HG02678 (cell line): ENCODE measurements around the gene ABCB6.
"Not testable (repeated sequence)": the region's sequence is repeated elsewhere in the genome, so short reads cannot be mapped to it uniquely, and the experiment has no call there.

ENCODE experiments used
- ATAC-seq: cut with Tn5 transposase; IDR thresholded peaks from one replicate; pipeline ENCODE4 v1.9.1; 2021; ENCODE audit warnings: mild to moderate bottlenecking, moderate library complexity; ENCODE audit not compliant: unreplicated experiment

Gene ABCB6

DNA sequence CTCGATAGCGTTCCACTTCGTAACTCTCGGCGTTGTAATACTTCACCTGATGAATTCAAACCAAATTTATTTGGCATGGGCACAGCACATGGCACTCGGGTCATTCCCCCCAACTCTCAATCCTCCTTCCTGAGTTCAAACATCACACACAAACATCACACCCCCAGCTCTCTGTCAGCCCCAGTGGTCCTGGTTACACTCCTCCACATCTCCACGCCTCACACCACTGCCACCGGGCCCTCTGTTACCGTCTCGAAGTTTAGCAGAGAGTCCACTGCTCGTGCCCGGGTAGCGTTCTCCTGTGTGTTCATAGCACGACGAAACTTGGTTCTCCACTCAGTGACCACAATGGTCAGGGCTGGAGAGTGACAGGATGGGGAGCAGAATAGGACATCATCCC lies 4.6 kb downstream of the ABCB6 start:
- ATAC-seq: no peak

DNA sequence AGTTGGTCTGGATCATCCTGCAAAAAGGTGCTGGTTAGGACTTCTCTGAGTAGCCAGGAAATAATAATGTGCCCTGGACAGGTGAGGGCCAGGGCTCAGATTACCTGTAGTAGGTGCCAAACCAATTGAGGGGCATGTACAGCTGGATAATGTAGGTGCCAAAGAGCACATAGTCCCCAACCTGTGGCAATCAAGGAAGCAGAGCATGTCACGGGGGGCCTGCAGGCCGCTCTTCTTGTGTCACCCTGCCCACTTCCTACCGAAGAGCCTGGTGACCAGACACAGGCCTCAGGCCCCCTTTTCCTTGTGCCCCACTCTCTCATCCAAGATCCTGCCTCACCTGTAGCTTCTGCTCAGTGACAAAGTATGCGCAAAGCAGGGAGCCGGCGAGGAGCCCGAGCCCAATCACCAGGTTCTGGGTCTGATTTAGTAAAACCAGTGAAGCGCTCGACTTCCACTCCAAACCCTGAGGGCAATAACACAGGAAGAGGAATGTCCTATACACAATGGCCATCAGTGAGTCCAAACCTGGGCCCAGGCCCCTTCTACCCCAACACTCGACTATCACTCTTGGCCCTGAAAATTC lies 5.2 kb downstream of the ABCB6 start:
- ATAC-seq: no peak

DNA sequence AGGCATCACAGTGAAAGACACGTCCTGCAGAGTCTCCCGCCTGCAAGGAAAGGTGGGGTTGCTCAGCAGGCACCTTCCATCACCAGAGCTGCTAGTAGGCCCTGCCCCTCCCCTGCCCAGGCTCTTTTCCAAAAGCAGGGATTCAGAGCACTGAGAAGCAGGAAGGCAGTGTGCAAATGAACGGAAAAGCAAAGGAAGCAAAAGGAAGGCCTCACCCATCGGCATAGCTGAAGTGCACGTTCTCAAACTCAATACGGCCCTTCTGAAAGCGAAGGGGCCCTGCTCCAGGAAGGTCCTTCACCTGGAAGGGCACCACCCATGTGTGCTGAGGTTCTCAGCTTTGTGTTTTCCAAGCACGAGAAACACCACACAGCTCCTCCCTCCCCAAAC lies 5.7 kb downstream of the ABCB6 start:
- no peak for ATAC-seq

DNA sequence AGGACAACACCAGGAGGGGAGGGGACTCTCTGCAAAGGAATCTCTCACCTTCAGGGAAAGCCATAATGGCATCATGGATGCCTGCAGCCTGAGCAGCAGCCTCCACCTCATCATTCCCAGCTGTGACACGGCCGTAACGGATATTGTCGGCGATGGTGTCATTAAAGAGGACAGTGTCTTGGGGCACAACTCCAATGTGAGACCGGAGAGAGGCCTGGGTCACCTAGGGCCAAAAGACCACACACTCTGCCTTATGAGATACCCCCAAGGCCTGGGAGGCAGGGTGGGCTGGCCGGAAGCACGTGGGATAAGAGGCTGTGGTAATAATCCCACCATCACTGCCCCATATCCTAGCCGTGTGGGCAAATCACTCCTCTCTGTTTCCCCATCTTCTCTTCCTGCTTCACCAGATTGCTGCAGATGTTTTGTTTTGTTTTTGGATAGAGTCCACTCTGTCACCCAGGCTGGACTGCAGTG lies 7.8 kb downstream of the ABCB6 start:
- ATAC-seq: no peak

DNA sequence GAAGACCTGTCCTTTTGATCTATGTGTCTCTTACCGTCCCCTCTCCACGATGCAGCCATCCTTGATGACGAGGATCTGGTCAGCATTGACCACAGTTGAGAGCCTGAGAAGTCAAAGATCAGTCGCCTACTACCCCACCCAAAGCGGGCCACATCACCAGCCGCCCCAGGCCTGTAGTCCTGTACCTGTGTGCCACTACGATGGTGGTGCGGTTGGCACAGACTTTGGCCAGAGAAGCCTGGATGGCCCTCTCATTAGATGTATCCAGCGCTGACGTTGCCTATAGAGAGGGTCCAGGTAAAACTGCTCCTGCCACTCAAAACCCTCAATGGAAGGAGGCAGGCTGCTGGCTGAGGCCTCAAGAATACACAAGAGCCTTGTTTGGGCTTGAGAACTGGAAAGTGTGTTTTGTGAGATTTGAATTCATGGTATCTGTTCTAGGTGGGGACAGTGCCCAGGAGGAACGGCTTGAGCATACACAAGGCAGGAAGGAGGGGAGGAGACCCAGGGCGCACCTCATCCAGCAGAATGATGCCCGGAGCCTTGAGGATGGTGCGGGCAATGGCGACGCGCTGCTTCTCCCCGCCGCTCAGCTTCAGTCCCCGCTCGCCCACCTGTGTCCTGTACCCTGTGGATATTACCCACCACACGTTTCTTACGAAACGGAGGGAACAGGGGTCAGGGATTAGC lies 8.4 kb downstream of the ABCB6 start:
- ATAC-seq: no peak

DNA sequence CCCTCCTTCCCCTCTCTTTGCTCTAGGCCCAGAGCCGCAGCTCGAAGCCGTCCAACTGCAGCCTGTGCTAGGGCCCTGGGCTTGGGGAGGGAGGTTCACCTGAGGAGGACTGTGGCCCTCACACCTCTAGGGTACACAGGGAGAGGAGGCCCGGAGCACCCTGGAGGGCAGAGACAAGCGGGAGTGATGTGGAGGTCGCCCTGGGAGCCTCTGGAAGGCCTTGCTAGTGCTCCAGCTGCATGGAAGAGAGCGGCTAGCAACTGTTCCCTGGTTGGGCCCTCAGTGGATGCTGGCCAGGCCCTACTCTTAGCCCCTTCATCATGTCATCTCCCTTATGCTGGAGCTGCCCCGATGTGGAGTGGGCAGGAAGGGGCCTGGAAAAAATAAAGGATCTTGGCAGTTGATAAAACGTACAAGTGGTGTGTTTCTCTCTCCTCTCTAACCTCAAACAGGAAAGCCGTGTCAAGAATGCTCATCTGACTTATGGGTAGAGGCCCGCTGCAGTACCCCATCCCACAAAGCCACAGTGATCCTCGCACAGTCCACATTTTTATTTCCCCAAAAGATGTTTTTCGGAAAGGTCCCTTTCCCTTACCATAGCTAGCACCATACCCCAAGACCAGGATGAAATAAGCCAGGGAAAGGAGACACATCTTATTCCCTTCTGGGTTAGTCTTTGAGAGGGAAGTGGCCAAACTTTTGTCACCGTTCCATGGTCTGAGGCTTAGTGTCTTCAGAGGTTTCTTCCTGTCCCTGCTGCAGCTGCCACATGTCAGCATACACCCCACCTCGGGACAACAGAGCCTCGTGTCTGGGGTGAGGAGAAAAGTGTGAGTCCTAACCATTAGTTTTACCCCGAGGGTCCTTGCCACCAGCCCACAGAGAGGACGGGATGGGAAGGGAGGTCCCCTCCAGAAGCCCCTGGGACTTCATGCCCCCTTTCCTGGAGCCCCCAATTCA lies 9.2 kb downstream of the ABCB6 start:
- ATAC-seq: no peak

DNA sequence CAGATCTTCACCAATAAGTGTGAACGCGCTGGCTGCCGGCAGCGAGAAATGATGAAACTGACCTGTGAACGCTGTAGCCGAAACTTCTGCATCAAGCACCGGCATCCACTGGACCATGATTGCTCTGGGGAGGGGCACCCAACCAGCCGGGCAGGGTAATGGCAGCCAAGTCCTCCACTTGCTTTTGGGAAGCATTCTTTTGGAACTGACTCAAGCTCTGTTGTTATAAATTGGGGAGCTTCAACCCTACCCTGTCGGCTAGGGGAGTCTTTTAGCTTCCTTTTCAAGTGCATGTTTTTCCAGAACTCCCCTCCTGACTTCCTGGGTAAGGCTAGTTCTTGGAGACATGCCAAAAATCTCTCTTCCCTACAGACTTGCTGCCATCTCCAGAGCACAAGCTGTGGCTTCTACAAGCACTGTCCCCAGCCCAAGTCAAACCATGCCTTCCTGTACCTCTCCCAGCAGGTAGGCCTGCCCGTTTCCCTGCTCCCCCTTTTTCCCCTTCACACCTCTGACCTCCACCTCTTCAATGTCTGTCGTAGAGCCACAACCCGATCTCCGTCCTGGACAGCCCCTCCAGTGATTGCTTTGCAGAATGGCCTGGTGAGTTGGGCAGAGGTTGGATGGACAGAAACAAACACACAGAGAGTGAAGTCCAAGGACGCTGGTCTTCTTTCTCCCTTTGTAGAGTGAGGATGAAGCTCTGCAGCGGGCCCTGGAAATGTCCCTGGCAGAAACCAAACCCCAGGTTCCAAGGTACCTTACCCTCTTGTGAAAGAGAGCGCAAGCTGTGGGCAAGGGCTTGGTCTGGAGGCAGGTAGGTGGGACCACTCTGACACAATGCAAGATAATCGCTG lies 10.6 kb downstream of the ABCB6 start:
- ATAC-seq: no peak

DNA sequence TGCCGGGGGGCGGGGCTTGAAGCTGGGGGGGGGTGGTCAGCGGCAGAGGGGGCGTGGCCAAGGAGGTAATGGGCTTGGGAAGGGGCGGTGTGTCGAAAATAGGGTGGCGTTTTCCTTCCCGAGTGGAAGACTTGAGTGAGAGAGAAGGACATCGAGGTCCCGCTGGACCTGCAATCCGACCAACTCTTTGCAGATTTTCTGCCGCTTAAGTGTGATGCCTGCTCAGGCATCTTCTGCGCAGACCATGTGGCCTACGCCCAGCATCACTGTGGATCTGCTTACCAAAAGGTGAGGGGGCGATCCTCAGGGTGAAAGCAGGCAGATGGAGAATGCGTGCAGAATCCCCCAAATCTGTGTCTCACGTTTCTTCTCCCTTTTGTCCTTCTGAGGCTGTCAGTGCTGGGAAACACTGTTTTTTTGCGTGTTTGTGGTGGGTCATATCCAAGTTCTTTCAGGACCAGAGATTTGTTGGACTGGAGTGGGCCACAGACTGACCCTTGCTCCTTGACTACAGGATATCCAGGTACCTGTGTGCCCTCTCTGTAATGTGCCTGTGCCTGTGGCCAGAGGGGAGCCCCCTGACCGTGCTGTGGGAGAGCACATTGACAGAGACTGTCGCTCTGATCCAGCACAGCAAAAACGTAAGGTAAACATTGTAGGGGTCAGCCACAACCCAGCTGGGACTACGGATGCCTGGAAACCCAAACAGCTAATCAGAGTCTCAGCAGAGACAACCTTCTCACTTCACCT lies 11.4 kb downstream of the ABCB6 start:
- no peak for ATAC-seq

DNA sequence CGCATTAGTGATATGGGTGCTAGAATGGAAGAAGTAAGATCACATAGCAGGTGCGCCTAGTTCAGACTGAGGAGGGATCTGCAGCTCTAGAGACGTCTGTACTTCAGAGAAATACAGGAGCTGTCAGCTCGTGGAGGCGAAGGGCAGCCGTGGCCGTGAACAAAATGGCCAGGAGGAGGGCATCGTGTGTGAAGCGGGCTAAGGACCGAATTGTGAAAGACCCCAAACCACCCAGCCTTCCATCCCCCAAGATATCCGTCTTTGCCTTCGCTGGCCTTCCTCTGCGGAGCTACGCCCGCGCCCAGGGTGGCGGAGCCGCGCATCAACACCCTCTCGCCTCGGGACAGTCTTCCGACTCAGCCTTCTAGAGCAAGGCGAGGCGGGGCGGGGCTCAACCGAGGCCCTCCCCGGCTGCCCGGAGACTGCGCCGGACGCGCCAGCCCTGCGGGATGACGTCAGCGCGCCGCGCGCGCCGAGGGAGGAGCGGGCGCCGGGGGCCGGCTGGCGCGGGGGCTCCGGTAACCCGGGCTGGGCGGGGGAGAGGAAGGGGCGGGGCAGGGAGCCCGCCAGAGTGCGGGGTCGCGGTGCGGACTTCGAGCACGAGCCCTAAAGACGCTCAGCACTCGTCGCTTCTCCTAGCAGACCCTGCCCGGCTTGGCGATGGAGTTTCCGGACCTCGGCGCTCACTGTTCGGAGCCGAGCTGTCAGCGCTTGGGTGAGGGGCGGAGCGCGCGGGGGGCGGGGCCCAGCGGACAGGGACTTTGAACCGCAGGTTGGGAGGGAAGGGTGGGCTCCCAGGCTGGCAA lies 12.2 kb downstream of the ABCB6 start, which contains the start of gene ZFAND2B:
TSS of gene ZFAND2B (plus strand) at position 455 of the 806 bp plus-strand sequence. CDS start at position 661, 206 bp downstream.
- ATAC-seq: peak; percentile 97

DNA sequence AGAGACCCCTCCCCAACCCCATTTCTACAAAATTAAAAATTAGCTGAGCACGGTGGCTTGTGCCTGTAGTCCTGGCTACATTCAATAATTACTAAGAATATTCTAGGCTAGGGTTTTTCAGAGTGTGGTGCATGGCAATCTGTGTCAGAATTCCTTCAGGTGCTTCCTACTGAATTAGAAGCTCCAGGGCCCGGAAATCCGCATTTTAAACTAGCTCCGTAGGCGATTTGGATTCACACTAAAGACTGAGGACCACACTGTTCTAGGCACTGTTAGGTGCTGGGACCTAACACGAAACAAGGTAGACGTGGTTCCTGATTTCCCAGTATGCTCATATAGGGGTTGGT lies 12.8 kb downstream of the ABCB6 start:
- no peak for ATAC-seq

DNA sequence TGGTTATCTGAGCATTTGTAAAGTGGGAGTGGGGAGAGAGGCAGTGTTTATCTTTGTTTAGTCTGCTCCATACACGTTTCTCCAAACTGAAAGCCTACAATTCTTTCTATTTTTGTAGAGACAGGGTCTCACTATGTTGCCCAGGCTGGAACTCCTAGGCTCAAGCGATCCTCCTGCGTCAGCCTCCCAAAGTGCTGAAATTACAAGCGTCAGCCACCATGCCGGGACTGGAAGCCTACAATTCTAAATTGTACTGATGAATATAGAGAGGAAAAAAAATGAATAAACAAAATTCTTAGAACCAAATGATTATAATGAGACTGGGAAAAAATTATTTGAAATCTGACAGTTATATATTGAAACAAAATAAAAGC lies 13.6 kb downstream of the ABCB6 start:
- no peak for ATAC-seq

DNA sequence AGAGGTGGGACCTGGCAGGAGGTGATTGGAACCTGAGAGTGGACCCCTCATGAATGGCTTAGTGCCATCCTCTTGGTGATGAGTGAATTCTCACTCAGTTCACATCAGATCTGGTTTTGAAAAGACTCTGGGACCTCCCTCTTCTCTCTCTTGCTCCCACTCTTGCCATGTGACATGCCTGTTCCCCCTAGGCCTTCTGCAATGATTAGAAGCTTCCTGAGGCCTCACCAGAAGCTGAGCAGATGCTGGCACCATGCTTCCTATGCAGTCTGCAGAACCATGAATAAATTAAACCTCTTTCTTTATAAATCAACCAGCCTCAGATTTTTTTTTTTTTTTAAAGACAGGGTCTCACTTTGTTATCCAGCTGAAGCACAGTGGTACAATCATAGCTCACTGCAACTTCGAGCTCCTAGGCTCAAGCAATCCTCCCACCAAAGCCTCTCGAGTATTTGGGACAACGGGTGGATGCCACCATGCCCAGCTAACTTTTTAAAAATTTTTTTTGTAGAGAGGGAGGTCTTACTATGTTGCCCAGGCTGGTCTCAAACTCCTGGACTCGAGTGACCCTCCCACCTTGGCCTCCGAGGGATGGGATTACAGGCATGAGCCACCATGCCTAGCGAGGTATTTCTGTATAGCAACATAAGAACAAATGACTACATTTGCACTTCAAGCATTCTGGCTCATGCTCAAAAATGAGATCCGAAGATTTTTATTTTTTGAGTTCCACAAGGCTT lies 14.2 kb downstream of the ABCB6 start:
- no peak for ATAC-seq

DNA sequence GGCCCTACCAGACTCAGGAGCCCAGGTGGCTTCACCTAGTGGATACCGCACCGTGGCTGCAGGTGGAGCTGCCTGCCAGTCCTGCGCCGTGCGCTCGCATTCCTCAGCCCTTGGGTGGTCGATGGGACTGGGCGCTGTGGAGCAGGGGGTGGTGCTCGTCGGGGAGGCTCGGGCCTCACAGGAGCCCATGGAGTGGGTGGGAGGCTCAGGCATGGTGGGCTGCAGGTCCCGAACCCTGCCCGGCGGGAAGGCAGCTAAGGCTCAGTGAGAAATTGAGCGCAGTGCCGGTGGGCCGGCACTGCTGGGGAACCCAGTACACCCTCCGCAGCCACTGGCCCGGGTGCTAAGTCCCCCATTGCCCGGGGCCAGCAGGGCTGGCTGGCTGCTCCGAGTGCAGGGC lies 17.4 kb downstream of the ABCB6 start:
- ATAC-seq: not testable (repeated sequence)

DNA sequence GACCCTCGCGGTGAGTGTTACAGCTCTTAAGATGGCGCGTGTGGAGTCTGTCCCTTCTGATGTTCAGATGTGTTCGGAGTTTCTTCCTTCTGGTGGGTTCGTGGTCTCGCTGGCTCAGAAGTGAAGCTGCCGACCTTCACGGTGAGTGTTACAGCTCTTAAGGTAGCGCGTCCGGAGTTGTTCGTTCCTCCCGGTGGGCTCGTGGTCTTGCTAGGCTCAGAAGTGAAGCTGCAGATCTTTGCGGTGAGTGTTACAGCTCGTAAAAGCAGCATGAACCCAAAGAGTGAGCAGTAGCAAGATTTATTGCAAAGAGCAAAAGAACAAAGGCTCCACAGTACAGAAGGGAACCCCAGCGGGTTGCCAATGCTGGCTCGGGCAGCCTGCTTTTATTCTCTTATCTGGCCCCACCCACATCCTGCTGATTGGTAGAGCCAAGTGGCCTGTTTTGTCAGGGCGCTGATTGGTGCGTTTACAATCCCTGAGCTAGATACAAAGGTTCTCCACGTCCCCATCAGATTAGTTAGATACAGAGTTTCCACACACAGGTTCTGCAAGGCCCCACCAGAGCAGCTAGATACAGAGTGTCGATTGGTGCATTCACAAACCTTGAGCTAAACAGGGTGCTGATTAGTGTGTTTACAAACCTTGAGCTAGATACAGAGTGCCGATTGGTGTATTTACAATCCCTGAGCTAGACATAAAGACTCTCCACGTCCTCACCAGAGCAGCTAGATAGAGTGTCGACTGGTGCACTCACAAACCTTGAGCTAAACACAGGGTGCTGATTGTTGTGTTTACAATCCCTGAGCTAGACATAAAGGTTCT lies 18.0 kb downstream of the ABCB6 start:
- not testable (repeated sequence) for ATAC-seq

DNA sequence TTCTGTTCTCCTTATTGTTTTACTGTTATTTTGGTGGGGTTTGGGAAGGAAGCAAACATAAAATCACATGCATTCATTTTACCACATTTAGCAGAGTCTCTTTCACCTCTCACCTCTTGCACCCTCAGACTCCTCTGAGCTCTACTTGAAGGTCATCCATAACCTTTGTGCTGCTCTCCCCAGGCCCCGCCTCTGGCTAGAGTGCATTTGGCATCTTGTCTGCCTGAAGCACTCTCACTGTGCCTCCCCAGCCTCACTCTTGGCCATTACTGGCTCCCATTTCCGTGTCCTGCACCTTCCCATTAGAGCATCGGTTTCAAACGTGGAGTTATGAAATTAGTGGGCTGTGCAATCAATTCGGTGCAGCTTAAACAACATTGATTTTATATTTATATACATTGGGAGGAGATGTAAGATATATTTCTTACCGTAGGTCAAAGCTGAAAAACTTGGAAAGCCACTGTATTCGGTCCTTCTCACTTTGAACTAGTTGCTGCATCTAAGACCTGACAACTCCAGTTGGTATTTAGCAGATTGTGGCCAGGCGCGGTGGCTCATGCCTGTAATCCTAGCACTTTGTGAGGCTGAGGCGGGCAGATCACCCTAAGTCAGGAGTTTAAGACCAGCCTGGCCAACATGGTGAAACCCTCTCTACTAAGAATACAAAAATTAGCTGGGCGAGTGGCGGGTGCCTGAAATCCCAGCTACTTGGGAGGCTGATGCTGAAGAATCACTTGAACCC lies 19.1 kb downstream of the ABCB6 start:
- ATAC-seq: no peak

DNA sequence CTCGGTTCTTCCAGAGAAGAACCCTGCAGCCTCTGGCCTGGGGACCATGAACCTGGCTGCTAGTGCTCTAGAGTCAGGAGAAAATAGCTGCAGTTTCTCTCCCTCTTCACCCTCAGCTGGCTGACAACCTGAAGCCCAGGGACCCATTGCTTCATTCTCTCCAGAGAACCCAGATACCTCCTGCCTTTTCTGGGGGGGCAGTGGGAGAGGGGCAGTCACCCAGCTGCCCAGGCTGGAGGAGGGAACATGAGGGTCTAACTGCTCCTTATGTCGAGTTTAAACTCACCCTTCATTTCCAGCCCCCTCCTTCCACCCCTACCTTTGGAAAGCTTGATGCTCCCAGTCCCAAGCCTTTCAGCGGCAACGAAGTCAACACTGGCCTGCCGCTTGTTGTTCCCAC lies 19.8 kb downstream of the ABCB6 start:
- ATAC-seq: no peak

DNA sequence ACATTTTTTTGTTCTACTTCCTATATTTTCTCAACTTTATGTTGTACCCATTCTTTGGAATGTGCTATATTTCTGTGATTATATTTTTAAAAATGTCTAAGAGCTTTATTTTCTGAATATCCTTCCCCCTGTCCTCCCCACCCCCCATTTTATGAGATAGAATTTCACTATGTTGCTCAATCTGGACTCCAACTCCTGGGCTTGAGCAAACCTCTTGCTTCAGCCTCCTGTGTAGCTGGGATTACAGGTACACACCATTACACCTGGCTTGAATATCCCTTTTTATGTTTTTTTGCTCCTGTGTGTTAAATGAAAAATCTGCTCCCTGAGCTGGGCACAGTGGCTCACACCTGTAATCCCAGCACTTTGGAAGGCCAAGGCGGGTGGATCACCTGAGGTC lies 21.4 kb downstream of the ABCB6 start:
- no peak for ATAC-seq
